ENCODE measurements around the gene INCA1. TPM values are rescaled to one million over a fixed set of nuclear protein-coding genes. Genes with fewer than 3 reads are reported as not detected.

Gene INCA1
- total RNA-seq, 2 donors from 2014 or later: 0.99 to 1.7 TPM

- Histone ChIP-seq H3K4me1 (ENCODE audit: control insufficient read depth, insufficient read depth, low read length) (peaks cover 6% of the 10 kb centered on the region), H3K9ac (ENCODE audit: extremely low read depth, low read length, poor library complexity, severe bottlenecking) (no peak overlapping the region), H3K9me3 (ENCODE audit: control insufficient read depth, low read length) (peaks cover 5% of the 10 kb centered on the region), H3K27ac (ENCODE audit: low read depth, low read length) (no peak overlapping the region), H3K36me3 (ENCODE audit: control insufficient read depth, insufficient read depth, low read length) (peaks cover 34% of the 10 kb centered on the region), H3K4me3 (ENCODE audit: low read length) (no peak overlapping the region), H3K27me3 (ENCODE audit: control insufficient read depth, insufficient read depth, low read length, poor library complexity, severe bottlenecking) (no peaks in the 10 kb centered on the region)
- peaks cover 21% of the 10 kb centered on the region for H3K4me1 Mint-ChIP-seq
- WGBS, 2 experiments (ENCODE audit: insufficient coverage in 1 of 2, insufficient read length in 1 of 2): 95 to 96% methylated on average over 8 to 12 of the region's 15 CpGs
- H3K27ac Mint-ChIP-seq: peak overlapping the region; percentile 55
- peaks cover 29% of the 10 kb centered on the region for H3K36me3 Mint-ChIP-seq (ENCODE audit: low read depth)
- H3K9me3 Mint-ChIP-seq: peaks cover 12% of the 10 kb centered on the region
- no peak overlapping the region for H3K4me3 Mint-ChIP-seq
- no peak for DNase-seq
- TF ChIP-seq CTCF (conservative IDR thresholded peaks at IDR 0.05): no peak
- no peaks in the 10 kb centered on the region for H3K27me3 Mint-ChIP-seq (ENCODE audit: insufficient read depth)
These were observed 31.9 kb downstream of the INCA1 start for GRCh38 chr17:4965311-4965986.

- H3K36me3 ChIP-seq (ENCODE audit: control insufficient read depth, insufficient read depth, low read length): peaks cover 11% of the 10 kb centered on the region
- H3K4me1 Mint-ChIP-seq: peaks cover 11% of the 10 kb centered on the region
- H3K27ac Mint-ChIP-seq: no peak overlapping the region
- H3K4me3 ChIP-seq (ENCODE audit: low read length): no peak overlapping the region
- H3K9me3 ChIP-seq (ENCODE audit: control insufficient read depth, low read length): peaks cover 4% of the 10 kb centered on the region
- peaks cover 3% of the 10 kb centered on the region for H3K9me3 Mint-ChIP-seq
- H3K9ac ChIP-seq (ENCODE audit: extremely low read depth, low read length, poor library complexity, severe bottlenecking): no peak overlapping the region
- DNase-seq: peak; percentile 68
- no peaks in the 10 kb centered on the region for H3K27me3 Mint-ChIP-seq (ENCODE audit: insufficient read depth)
- H3K36me3 Mint-ChIP-seq (ENCODE audit: low read depth): peaks cover 34% of the 10 kb centered on the region
- no peaks in the 10 kb centered on the region for H3K27me3 ChIP-seq (ENCODE audit: control insufficient read depth, insufficient read depth, low read length, poor library complexity, severe bottlenecking)
- peak overlapping the region; percentile 29 for H3K27ac ChIP-seq (ENCODE audit: low read depth, low read length)
- no peak for TF ChIP-seq CTCF (conservative IDR thresholded peaks at IDR 0.05)
- 86 to 91% methylated on average over 3 to 9 of the region's 9 CpGs for WGBS, 2 experiments (ENCODE audit: insufficient coverage in 1 of 2, insufficient read length in 1 of 2)
- no peak overlapping the region for H3K4me3 Mint-ChIP-seq
- no peaks in the 10 kb centered on the region for H3K4me1 ChIP-seq (ENCODE audit: control insufficient read depth, insufficient read depth, low read length)
These were observed 36.9 kb downstream of the INCA1 start for GRCh38 chr17:4960279-4960922.

GRCh38 chr17:4959261-4959965 is 37.9 kb downstream of the INCA1 start:
- no peak overlapping the region for H3K4me3 Mint-ChIP-seq
- Histone ChIP-seq H3K9me3 (ENCODE audit: control insufficient read depth, low read length) (no peaks in the 10 kb centered on the region), H3K4me1 (ENCODE audit: control insufficient read depth, insufficient read depth, low read length) (no peaks in the 10 kb centered on the region), H3K27ac (ENCODE audit: low read depth, low read length) (no peak overlapping the region), H3K36me3 (ENCODE audit: control insufficient read depth, insufficient read depth, low read length) (peaks cover 7% of the 10 kb centered on the region), H3K9ac (ENCODE audit: extremely low read depth, low read length, poor library complexity, severe bottlenecking) (no peak overlapping the region), H3K4me3 (ENCODE audit: low read length) (no peak overlapping the region), H3K27me3 (ENCODE audit: control insufficient read depth, insufficient read depth, low read length, poor library complexity, severe bottlenecking) (no peaks in the 10 kb centered on the region)
- no peak for TF ChIP-seq CTCF (conservative IDR thresholded peaks at IDR 0.05)
- WGBS, 2 experiments (ENCODE audit: insufficient coverage in 1 of 2, insufficient read length in 1 of 2): 94 to 95% methylated on average over 12 to 17 of the region's 18 CpGs
- H3K9me3 Mint-ChIP-seq: no peaks in the 10 kb centered on the region
- no peak overlapping the region for H3K27ac Mint-ChIP-seq
- peak; percentile 63 for DNase-seq
- no peaks in the 10 kb centered on the region for H3K27me3 Mint-ChIP-seq (ENCODE audit: insufficient read depth)
- peaks cover 11% of the 10 kb centered on the region for H3K4me1 Mint-ChIP-seq
- H3K36me3 Mint-ChIP-seq (ENCODE audit: low read depth): peaks cover 28% of the 10 kb centered on the region
